SU-DHL-6 (cell line): ENCODE data around the gene WNK1.

Experiments
- H2AFZ ChIP-seq: fragments of 200-600 bp; sonication (generic); 2 replicates; pipeline ENCODE4 v1.6.1; 2014; ENCODE audit warnings: low read depth, mild to moderate bottlenecking, moderate library complexity, mixed read lengths, antibody characterized with exemption, low read length; ENCODE audit not compliant: severe bottlenecking
- H3F3A ChIP-seq: fragments of 200-600 bp; shearing (Covaris generic); 2 replicates; pipeline ENCODE4 v1.6.0; 2016; ENCODE audit warnings: antibody characterized with exemption, mild to moderate bottlenecking; ENCODE audit not compliant: insufficient read depth
- H3K27ac ChIP-seq: fragments of 200-600 bp; sonication (generic); 2 replicates; pipeline ENCODE4 v1.5.1; 2016; ENCODE audit warnings: low read depth, mild to moderate bottlenecking, low read length, moderate library complexity, mixed read lengths
- H3K27me3 ChIP-seq: fragments of 200-600 bp; sonication (generic), shearing (Covaris generic); 2 replicates; pipeline ENCODE4 v1.6.0; 2014; ENCODE audit warnings: mild to moderate bottlenecking, low read length
- H3K36me3 ChIP-seq: fragments of 200-600 bp; sonication (generic); 2 replicates; pipeline ENCODE4 v1.6.1; 2014; ENCODE audit warnings: mild to moderate bottlenecking, low read length, mixed read lengths
- H3K4me2 ChIP-seq: fragments of 300-600, 200-600 bp; shearing (Covaris generic), sonication (generic); 2 replicates; pipeline ENCODE4 v1.6.0; 2014; ENCODE audit warnings: low read length, low read depth, mild to moderate bottlenecking; ENCODE audit not compliant: poor library complexity, severe bottlenecking
- H3K4me3 ChIP-seq: fragments of 200-600 bp; sonication (generic); 2 replicates; pipeline ENCODE4 v1.5.1; 2014; ENCODE audit warnings: antibody characterized with exemption, low read length, mild to moderate bottlenecking, mixed read lengths; ENCODE audit not compliant: insufficient read depth, poor library complexity, severe bottlenecking
- H3K79me2 ChIP-seq: fragments of 200-600 bp; sonication (generic); 2 replicates; pipeline ENCODE4 v1.6.1; 2014; ENCODE audit warnings: mild to moderate bottlenecking, low read length, moderate library complexity; ENCODE audit not compliant: insufficient read depth
- H3K9ac ChIP-seq: fragments of 200-600 bp; sonication (generic); 2 replicates; pipeline ENCODE4 v1.7.0; 2014; ENCODE audit warnings: mild to moderate bottlenecking, low read length
- H3K9me2 ChIP-seq: fragments of 200-600 bp; sonication (generic); replicated peaks from 2 replicates; pipeline ENCODE4 v1.6.1; 2014; ENCODE audit warnings: low read length; ENCODE audit not compliant: insufficient read depth
- H3K9me3 ChIP-seq: fragments of 200-600 bp; sonication (generic); 2 replicates; pipeline ENCODE4 v1.6.1; 2014; ENCODE audit warnings: low read length, mixed read lengths; ENCODE audit not compliant: insufficient read depth
- H4K20me1 ChIP-seq: fragments of 200-600 bp; sonication (generic); 2 replicates; pipeline ENCODE4 v1.6.1; 2014; ENCODE audit warnings: low read depth, mild to moderate bottlenecking, antibody characterized with exemption, low read length, moderate library complexity, mixed read lengths
- CTCF ChIP-seq: fragments of 200-600 bp; sonication (generic); IDR thresholded peaks from one replicate; pipeline ENCODE4 v1.5.1; 2017; ENCODE audit warnings: antibody characterized with exemption, mild to moderate bottlenecking, low read length, moderate library complexity; ENCODE audit not compliant: insufficient read depth, poor library complexity, severe bottlenecking
- EZH2phosphoT487 ChIP-seq: fragments of 200-600 bp; sonication (generic), shearing (Covaris generic); conservative IDR thresholded peaks from 2 replicates; pipeline ENCODE4 v1.6.1; 2018; ENCODE audit warnings: mild to moderate bottlenecking, antibody characterized with exemption, low read length, moderate library complexity, mixed read lengths

The WNK1 gene

GRCh38 chr12:904010-904414 lies 151.6 kb downstream of the WNK1 start:
- no peak overlapping the region for H2AFZ ChIP-seq
- H3F3A ChIP-seq, result 0 out of 2 replicates have a peak, but pooled peaks cover 2% of the 10 kb centered on the region
- no peak overlapping the region for H3K4me3 ChIP-seq
- no peak overlapping the region for H3K9ac ChIP-seq
- H3K9me3 ChIP-seq, result no peaks in the 10 kb centered on the region
- H3K27ac ChIP-seq, result no peak overlapping the region
- H3K9me2 ChIP-seq, result no peaks in the 10 kb centered on the region
- H3K36me3 ChIP-seq, result peaks cover 10% of the 10 kb centered on the region; the same call in 1 of the 2 replicates
- TF ChIP-seq CTCF, result no peak
- no peak for TF ChIP-seq EZH2phosphoT487
- H4K20me1 ChIP-seq, result no peaks in the 10 kb centered on the region
- no peaks in the 10 kb centered on the region for H3K27me3 ChIP-seq
- no peaks in the 10 kb centered on the region for H3K79me2 ChIP-seq
- H3K4me2 ChIP-seq, result no peak overlapping the region

- no peak overlapping the region for H3K4me2 ChIP-seq
Observed at GRCh38 chr12:905261-906031, 153.1 kb downstream of the WNK1 start.

GRCh38 chr12:906062-906585 lies 153.7 kb downstream of the WNK1 start:
- Histone ChIP-seq H3F3A (peaks cover 19% of the 10 kb centered on the region; the same call in 1 of the 2 replicates), H3K9me2 (no peaks in the 10 kb centered on the region), H3K79me2 (no peaks in the 10 kb centered on the region), H3K27ac (no peak overlapping the region), H3K27me3 (no peaks in the 10 kb centered on the region), H4K20me1 (no peaks in the 10 kb centered on the region), H3K4me2 (no peak overlapping the region), H3K4me3 (no peak overlapping the region), H2AFZ (no peak overlapping the region), H3K9ac (no peak overlapping the region), H3K36me3 (peaks cover 14% of the 10 kb centered on the region; the same call in 1 of the 2 replicates), H3K9me3 (no peaks in the 10 kb centered on the region)
- no peak for TF ChIP-seq CTCF
- no peak for TF ChIP-seq EZH2phosphoT487

More at GRCh38 chr12:905261-906031, 153.1 kb downstream of the WNK1 start:
- H4K20me1 ChIP-seq, result no peaks in the 10 kb centered on the region
- H2AFZ ChIP-seq, result no peak overlapping the region
- H3K27ac ChIP-seq, result no peak overlapping the region
- no peaks in the 10 kb centered on the region for H3K9me3 ChIP-seq
- no peaks in the 10 kb centered on the region for H3K79me2 ChIP-seq
- 0 out of 2 replicates have a peak, but pooled peaks cover 13% of the 10 kb centered on the region for H3F3A ChIP-seq
- no peak overlapping the region for H3K4me3 ChIP-seq
- H3K36me3 ChIP-seq, result peaks cover 14% of the 10 kb centered on the region; the same call in 1 of the 2 replicates
- no peaks in the 10 kb centered on the region for H3K27me3 ChIP-seq
- no peaks in the 10 kb centered on the region for H3K9me2 ChIP-seq
- TF ChIP-seq CTCF (no peak), EZH2phosphoT487 (no peak)
- H3K9ac ChIP-seq, result no peak overlapping the region
